Nephron progenitor cell (in vitro differentiated cells): ENCODE data around the gene ELMO1.
A peak's percentile ranks its signal among the peaks of the same experiment; 100 is the strongest.

Source experiments
- DNase-seq: peaks from one replicate; pipeline ENCODE4 v3.0.0; 2021
- H3K27ac Mint-ChIP-seq: 2 replicates; pipeline ENCODE4 v1.8.0; 2021; ENCODE audit warnings: mild to moderate bottlenecking, moderate library complexity, mixed read lengths
- H3K27me3 Mint-ChIP-seq: 2 replicates; pipeline ENCODE4 v1.8.0; 2021; ENCODE audit warnings: mild to moderate bottlenecking, low read depth, mixed read lengths; ENCODE audit not compliant: poor library complexity
- H3K36me3 Mint-ChIP-seq: 2 replicates; pipeline ENCODE4 v1.8.0; 2021; ENCODE audit warnings: low read depth, mixed read lengths
- H3K4me1 Mint-ChIP-seq: 2 replicates; pipeline ENCODE4 v1.8.0; 2021; ENCODE audit warnings: mixed read lengths
- H3K4me3 Mint-ChIP-seq: 2 replicates; pipeline ENCODE4 v1.8.0; 2021; ENCODE audit warnings: mild to moderate bottlenecking, moderate library complexity, mixed read lengths
- H3K9me3 Mint-ChIP-seq: 2 replicates; pipeline ENCODE4 v1.8.0; 2021; ENCODE audit warnings: mild to moderate bottlenecking, moderate library complexity, mixed read lengths
- CTCF ChIP-seq: fragments of 200-600 bp; sonication (generic); IDR thresholded peaks from 2 replicates; pipeline ENCODE4 v1.5.0; 2021; ENCODE audit warnings: antibody characterized with exemption

The ELMO1 gene

GRCh38 chr7:36887233-36887632 is 561.4 kb downstream of the ELMO1 start:
- H3K27me3 Mint-ChIP-seq, result peaks cover 6% of the 10 kb centered on the region
- no peaks in the 10 kb centered on the region for H3K36me3 Mint-ChIP-seq
- DNase-seq, result no peak
- peak overlapping the region; percentile 62 for H3K27ac Mint-ChIP-seq
- no peak overlapping the region for H3K4me3 Mint-ChIP-seq
- H3K4me1 Mint-ChIP-seq, result no peaks in the 10 kb centered on the region
- H3K9me3 Mint-ChIP-seq, result no peaks in the 10 kb centered on the region
- TF ChIP-seq CTCF, result no peak

- no peak overlapping the region for H3K27ac Mint-ChIP-seq
- H3K4me3 Mint-ChIP-seq, result no peak overlapping the region
Measured at GRCh38 chr7:36884910-36885309, 563.8 kb downstream of the ELMO1 start.

GRCh38 chr7:36884351-36884750 is 564.3 kb downstream of the ELMO1 start:
- Mint-ChIP-seq H3K4me1 (peaks cover 14% of the 10 kb centered on the region), H3K27me3 (peaks cover 6% of the 10 kb centered on the region), H3K27ac (no peak overlapping the region), H3K36me3 (no peaks in the 10 kb centered on the region), H3K4me3 (no peak overlapping the region), H3K9me3 (no peaks in the 10 kb centered on the region)
- no peak for TF ChIP-seq CTCF
- no peak for DNase-seq

More at GRCh38 chr7:36884910-36885309, 563.8 kb downstream of the ELMO1 start:
- TF ChIP-seq CTCF, result no peak
- DNase-seq, result no peak
- H3K9me3 Mint-ChIP-seq, result no peaks in the 10 kb centered on the region
- peaks cover 6% of the 10 kb centered on the region for H3K27me3 Mint-ChIP-seq
- H3K36me3 Mint-ChIP-seq, result no peaks in the 10 kb centered on the region
- H3K4me1 Mint-ChIP-seq, result peaks cover 14% of the 10 kb centered on the region

- no peaks in the 10 kb centered on the region for H3K9me3 Mint-ChIP-seq
- peaks cover 6% of the 10 kb centered on the region for H3K27me3 Mint-ChIP-seq
- DNase-seq, result no peak
- H3K4me1 Mint-ChIP-seq, result peaks cover 29% of the 10 kb centered on the region
- no peak for TF ChIP-seq CTCF
- no peaks in the 10 kb centered on the region for H3K36me3 Mint-ChIP-seq
- H3K27ac Mint-ChIP-seq, result no peak overlapping the region
- no peak overlapping the region for H3K4me3 Mint-ChIP-seq
Measured at GRCh38 chr7:36881233-36881874, 567.3 kb downstream of the ELMO1 start.

GRCh38 chr7:36880108-36880507 is 568.6 kb downstream of the ELMO1 start:
- Mint-ChIP-seq H3K27me3 (peaks cover 3% of the 10 kb centered on the region), H3K4me1 (peaks cover 39% of the 10 kb centered on the region), H3K27ac (no peak overlapping the region), H3K4me3 (no peak overlapping the region), H3K9me3 (no peaks in the 10 kb centered on the region), H3K36me3 (no peaks in the 10 kb centered on the region)
- DNase-seq, result no peak
- TF ChIP-seq CTCF, result no peak

- no peak for DNase-seq
- H3K4me3 Mint-ChIP-seq, result no peak overlapping the region
- no peak for TF ChIP-seq CTCF
- H3K27ac Mint-ChIP-seq, result no peak overlapping the region
- H3K9me3 Mint-ChIP-seq, result no peaks in the 10 kb centered on the region
- no peaks in the 10 kb centered on the region for H3K36me3 Mint-ChIP-seq
- peaks cover 3% of the 10 kb centered on the region for H3K27me3 Mint-ChIP-seq
- H3K4me1 Mint-ChIP-seq, result peaks cover 39% of the 10 kb centered on the region
Measured at GRCh38 chr7:36879021-36879420, 569.6 kb downstream of the ELMO1 start.
